PFSK-1 (cell line): ENCODE measurements around the gene MX2.

Experiments used
- TAF1 ChIP-seq: IDR thresholded peaks from 2 replicates; pipeline ENCODE4 v1.6.1; 2012; ENCODE audit warnings: low read length, control low read depth, borderline replicate concordance; ENCODE audit not compliant: insufficient read depth
- TF ChIP-seq, protein P1 (sequence below), 2 experiments: IDR thresholded peaks; 2 replicates each; pipeline versions ENCODE4 v1.6.1 to v1.8.0; 2011 to 2012; ENCODE audit warnings: low read depth in 2 of 2, low read length in 2 of 2, control low read depth in 1 of 2, inconsistent platforms in 1 of 2, mild to moderate bottlenecking in 1 of 2, moderate library complexity in 1 of 2; ENCODE audit not compliant: insufficient read depth in 1 of 2

DNA sequence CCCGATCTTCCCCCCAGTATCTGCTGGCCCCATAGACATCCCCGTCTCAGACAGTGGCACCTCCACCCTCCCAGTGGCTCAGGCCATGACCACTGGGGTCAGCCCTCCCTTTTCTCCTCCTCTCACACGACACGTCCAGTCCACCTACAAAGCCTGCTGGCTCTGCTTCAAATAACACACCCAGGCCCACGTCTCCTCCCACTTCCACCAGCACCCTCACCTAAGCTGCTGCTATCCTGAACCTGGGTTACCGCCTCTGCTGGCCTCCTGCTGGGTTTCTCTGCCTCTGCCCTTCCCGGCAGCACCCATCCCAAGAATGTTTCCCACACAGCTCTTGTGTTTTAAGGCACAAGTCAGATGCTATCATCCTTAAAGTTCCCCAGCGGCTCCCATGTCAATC, 26.0 kb downstream of the MX2 start:
- no peak for TF ChIP-seq TAF1
- TF ChIP-seq, protein P1, sequence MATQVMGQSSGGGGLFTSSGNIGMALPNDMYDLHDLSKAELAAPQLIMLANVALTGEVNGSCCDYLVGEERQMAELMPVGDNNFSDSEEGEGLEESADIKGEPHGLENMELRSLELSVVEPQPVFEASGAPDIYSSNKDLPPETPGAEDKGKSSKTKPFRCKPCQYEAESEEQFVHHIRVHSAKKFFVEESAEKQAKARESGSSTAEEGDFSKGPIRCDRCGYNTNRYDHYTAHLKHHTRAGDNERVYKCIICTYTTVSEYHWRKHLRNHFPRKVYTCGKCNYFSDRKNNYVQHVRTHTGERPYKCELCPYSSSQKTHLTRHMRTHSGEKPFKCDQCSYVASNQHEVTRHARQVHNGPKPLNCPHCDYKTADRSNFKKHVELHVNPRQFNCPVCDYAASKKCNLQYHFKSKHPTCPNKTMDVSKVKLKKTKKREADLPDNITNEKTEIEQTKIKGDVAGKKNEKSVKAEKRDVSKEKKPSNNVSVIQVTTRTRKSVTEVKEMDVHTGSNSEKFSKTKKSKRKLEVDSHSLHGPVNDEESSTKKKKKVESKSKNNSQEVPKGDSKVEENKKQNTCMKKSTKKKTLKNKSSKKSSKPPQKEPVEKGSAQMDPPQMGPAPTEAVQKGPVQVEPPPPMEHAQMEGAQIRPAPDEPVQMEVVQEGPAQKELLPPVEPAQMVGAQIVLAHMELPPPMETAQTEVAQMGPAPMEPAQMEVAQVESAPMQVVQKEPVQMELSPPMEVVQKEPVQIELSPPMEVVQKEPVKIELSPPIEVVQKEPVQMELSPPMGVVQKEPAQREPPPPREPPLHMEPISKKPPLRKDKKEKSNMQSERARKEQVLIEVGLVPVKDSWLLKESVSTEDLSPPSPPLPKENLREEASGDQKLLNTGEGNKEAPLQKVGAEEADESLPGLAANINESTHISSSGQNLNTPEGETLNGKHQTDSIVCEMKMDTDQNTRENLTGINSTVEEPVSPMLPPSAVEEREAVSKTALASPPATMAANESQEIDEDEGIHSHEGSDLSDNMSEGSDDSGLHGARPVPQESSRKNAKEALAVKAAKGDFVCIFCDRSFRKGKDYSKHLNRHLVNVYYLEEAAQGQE (IDR thresholded peaks at IDR 0.05; ENCODE audit: insufficient read depth in 1 of 2, low read depth in 2 of 2, low read length in 2 of 2): no peak
